Mammary epithelial cell (primary cell): ENCODE data around the gene CEP120.

Experiments used
- CTCF ChIP-seq, 2 donors: IDR thresholded peaks in 1 of 2; conservative IDR thresholded peaks in 1 of 2; 2 replicates each; pipeline ENCODE4 v1.5.1; 2011 to 2012; ENCODE audit warnings: inconsistent platforms in 2 of 2, low read length in 2 of 2, mild to moderate bottlenecking in 2 of 2, control low read depth in 1 of 2, low read depth in 1 of 2; ENCODE audit not compliant: insufficient read depth in 1 of 2; ENCODE audit errors: extremely low read depth in 1 of 2
- EZH2 ChIP-seq: IDR thresholded peaks from 2 replicates; pipeline ENCODE4 v1.6.1; 2012; ENCODE audit warnings: low read length, inconsistent platforms, borderline replicate concordance

- no peak for TF ChIP-seq EZH2
- TF ChIP-seq CTCF (conservative IDR thresholded peaks at IDR 0.05 in 1 of 2, IDR thresholded peaks at IDR 0.05 in 1 of 2; ENCODE audit: extremely low read depth in 1 of 2, insufficient read depth in 1 of 2, low read depth in 1 of 2, low read length in 2 of 2) = no peak
These were observed 125.3 kb downstream of the CEP120 start for GRCh38 chr5:123297866-123298265.
